ENCODE measurements around the gene CCP110. TPM values are rescaled to one million over a fixed set of nuclear protein-coding genes. Genes with fewer than 3 reads are reported as not detected.

Gene CCP110
- total RNA-seq, 2 experiments from 2014 or later = 22.6 to 38.4 TPM

GRCh38 chr16:19521471-19522396 lies 2.0 kb upstream of the CCP110 start, which contains the start of gene GDE1:
TSS of gene GDE1 (minus strand) at chr16:19522098. CDS start at chr16:19521964, 134 bp downstream.
- intact Hi-C loops (cut with micrococcal nuclease; ENCODE audit: unreplicated experiment) = loop anchor here (2.0 to 5.0 kb wide), 3 partner anchors 33 to 454 kb away; partner anchors contain the start of genes COQ7 and VPS35L

GRCh38 chr16:19522397-19522732 lies 1.4 kb upstream of the CCP110 start:
- H3K27ac ChIP-seq (ENCODE audit: low read depth, low read length, poor library complexity, severe bottlenecking) = peak overlapping the region; percentile 70
- H3K9me2 ChIP-seq (ENCODE audit: insufficient read depth, low read length) = no peaks in the 10 kb centered on the region
- peaks cover 54% of the 10 kb centered on the region for H3K4me1 ChIP-seq (ENCODE audit: insufficient read depth, low read length, poor library complexity, severe bottlenecking)
- peaks cover 73% of the 10 kb centered on the region for H3K79me2 ChIP-seq (ENCODE audit: insufficient read depth, low read depth, low read length)
- intact Hi-C loops (cut with micrococcal nuclease; ENCODE audit: unreplicated experiment) = loop anchor here (2.0 to 5.0 kb wide), 3 partner anchors 32 to 455 kb away; partner anchors contain the start of genes COQ7 and VPS35L
- peak; percentile 18 for DNase-seq (ENCODE audit: low spot score)
- TF ChIP-seq EZH2phosphoT487 (IDR thresholded peaks at IDR 0.05; ENCODE audit: borderline replicate concordance, low read depth, low read length) (no peak), CTCF (conservative IDR thresholded peaks at IDR 0.05; ENCODE audit: low read length) (no peak)
- CTCF ChIA-PET (ENCODE audit: unreplicated experiment) = no interaction called here
- H3K36me3 ChIP-seq (ENCODE audit: insufficient read depth, low read length) = peaks cover 16% of the 10 kb centered on the region; the same call in 1 of the 2 replicates
- H3K9me3 ChIP-seq (ENCODE audit: low read length) = no peaks in the 10 kb centered on the region
- BruUV-seq (replicated peaks) = no TSS peak
- H3K4me2 ChIP-seq (ENCODE audit: low read length) = peak overlapping the region; percentile 86
- no peaks in the 10 kb centered on the region; the same call in 1 of the 2 replicates for H4K20me1 ChIP-seq (ENCODE audit: insufficient read depth, low read length)
- POLR2A ChIA-PET = no interaction called here
- H3K4me3 ChIP-seq (ENCODE audit: low read depth, low read length, poor library complexity, severe bottlenecking) = peak overlapping the region; percentile 83
- peak overlapping the region; percentile 81 for H2AFZ ChIP-seq (ENCODE audit: low read length)

More at GRCh38 chr16:19521471-19522396, 2.0 kb upstream of the CCP110 start, which contains the start of gene GDE1:
- Histone ChIP-seq H2AFZ (ENCODE audit: low read length) (peak within 1 kb of the TSS; percentile 81), H4K20me1 (ENCODE audit: insufficient read depth, low read length) (no peaks in the 10 kb centered on the region; the same call in 1 of the 2 replicates), H3K36me3 (ENCODE audit: insufficient read depth, low read length) (peaks cover 16% of the 10 kb centered on the region), H3K4me1 (ENCODE audit: insufficient read depth, low read length, poor library complexity, severe bottlenecking) (peaks cover 52% of the 10 kb centered on the region), H3K4me3 (ENCODE audit: low read depth, low read length, poor library complexity, severe bottlenecking) (peak within 1 kb of the TSS; percentile 83), H3K4me2 (ENCODE audit: low read length) (peak within 1 kb of the TSS; percentile 86), H3K9me2 (ENCODE audit: insufficient read depth, low read length) (no peaks in the 10 kb centered on the region), H3K79me2 (ENCODE audit: insufficient read depth, low read depth, low read length) (peaks cover 66% of the 10 kb centered on the region), H3K9me3 (ENCODE audit: low read length) (no peaks in the 10 kb centered on the region), H3K27ac (ENCODE audit: low read depth, low read length, poor library complexity, severe bottlenecking) (peak within 1 kb of the TSS; percentile 70)
- ChIA-PET CTCF (ENCODE audit: unreplicated experiment) (no interaction called here), POLR2A (no interaction called here)
- peak; percentile 94 for DNase-seq (ENCODE audit: low spot score)
- TF ChIP-seq EZH2phosphoT487 (IDR thresholded peaks at IDR 0.05; ENCODE audit: borderline replicate concordance, low read depth, low read length) (no peak), CTCF (conservative IDR thresholded peaks at IDR 0.05; ENCODE audit: low read length) (peak; percentile 62)
- BruUV-seq (replicated peaks) = no TSS peak

Data from OCI-LY7 (cell line).